Natural killer cell (primary cell): Measurements from ENCODE around the gene SHISAL1. TPM values are rescaled to one million over a fixed set of nuclear protein-coding genes. Genes with fewer than 3 reads are reported as not detected.

Experiments used
- ATAC-seq, 3 donors: fragments of 150-1000 bp in 2 of 3; fragments of 200-7000 bp in 1 of 3; cut with Tn5 transposase; 1 replicate in 1 of 3; 2 replicates in 2 of 3; pipeline ENCODE4 v1.10.0; 2021; ENCODE audit warnings: mild to moderate bottlenecking in 2 of 3, moderate library complexity in 2 of 3
- DNase-seq, 2 donors: peaks; one replicate each; pipeline versions ENCODE4 v3.0.0 to v3.0.0-alpha.2; 2013 to 2021; ENCODE audit warnings: mixed read lengths in 1 of 2
- H3K27ac ChIP-seq: one replicate; pipeline ENCODE4 v1.5.1; 2013; ENCODE audit warnings: mild to moderate bottlenecking, low read length
- H3K27me3 ChIP-seq: one replicate; pipeline ENCODE4 v1.6.1; 2013; ENCODE audit warnings: low read length; ENCODE audit not compliant: control insufficient read depth, insufficient read depth
- H3K36me3 ChIP-seq: one replicate; pipeline ENCODE4 v1.6.1; 2013; ENCODE audit warnings: low read length; ENCODE audit not compliant: control insufficient read depth, insufficient read depth
- H3K4me1 ChIP-seq: one replicate; pipeline ENCODE4 v1.6.1; 2013; ENCODE audit warnings: low read length; ENCODE audit not compliant: control insufficient read depth, insufficient read depth
- H3K4me3 ChIP-seq: one replicate; pipeline ENCODE4 v1.5.1; 2013; ENCODE audit warnings: low read length
- H3K9me3 ChIP-seq: one replicate; pipeline ENCODE4 v1.6.1; 2013; ENCODE audit warnings: low read length; ENCODE audit not compliant: control insufficient read depth, insufficient read depth
- H3K27ac Mint-ChIP-seq, 2 donors: one replicate each; pipeline ENCODE4 v1.8.0; 2022; ENCODE audit warnings: mild to moderate bottlenecking in 2 of 2, mixed read lengths in 2 of 2, moderate library complexity in 1 of 2
- H3K27me3 Mint-ChIP-seq, 2 donors: one replicate each; pipeline ENCODE4 v1.8.0; 2022; ENCODE audit warnings: low read depth in 2 of 2, mixed read lengths in 2 of 2
- H3K36me3 Mint-ChIP-seq: one replicate; pipeline ENCODE4 v1.8.0; 2022; ENCODE audit warnings: mixed read lengths
- H3K4me1 Mint-ChIP-seq, 2 donors: one replicate each; pipeline ENCODE4 v1.8.0; 2022; ENCODE audit warnings: mixed read lengths in 2 of 2
- H3K4me3 Mint-ChIP-seq: one replicate; pipeline ENCODE4 v1.8.0; 2022; ENCODE audit warnings: mild to moderate bottlenecking, moderate library complexity, mixed read lengths
- H3K9me3 Mint-ChIP-seq, 2 donors: one replicate each; pipeline ENCODE4 v1.8.0; 2022; ENCODE audit warnings: mixed read lengths in 2 of 2
- WGBS: methylation state at CpG from one replicate; pipeline ENCODE4 v1.1.7; 2013; ENCODE audit warnings: missing lambda C conversion rate; ENCODE audit not compliant: insufficient coverage; 5-methylcytosine and 5-hydroxymethylcytosine counted together
- intact Hi-C: fragments of 100-400 bp; cut with micrococcal nuclease; formaldehyde crosslinking; loops from one replicate; pipeline ENCODE4 v1.14.2; 2022
- total RNA-seq, 4 donors: library from RNA; stranded (reverse); fragments of 120-200 nt in 1 of 4; gene quantifications; one replicate each; pipeline versions ENCODE4 v1.2.3 to v1.2.4, GENCODE V29; 2013 to 2022
- TF ChIP-seq, protein P1 (sequence below): fragments of 200-600 bp; IDR thresholded peaks from one replicate; pipeline ENCODE4 v1.8.0; 2022; ENCODE audit warnings: antibody characterized with exemption

The SHISAL1 gene
- total RNA-seq, 3 donors from 2014 or later (not counting 1 experiment from before 2014, with no cell fraction given), result not detected

DNA sequence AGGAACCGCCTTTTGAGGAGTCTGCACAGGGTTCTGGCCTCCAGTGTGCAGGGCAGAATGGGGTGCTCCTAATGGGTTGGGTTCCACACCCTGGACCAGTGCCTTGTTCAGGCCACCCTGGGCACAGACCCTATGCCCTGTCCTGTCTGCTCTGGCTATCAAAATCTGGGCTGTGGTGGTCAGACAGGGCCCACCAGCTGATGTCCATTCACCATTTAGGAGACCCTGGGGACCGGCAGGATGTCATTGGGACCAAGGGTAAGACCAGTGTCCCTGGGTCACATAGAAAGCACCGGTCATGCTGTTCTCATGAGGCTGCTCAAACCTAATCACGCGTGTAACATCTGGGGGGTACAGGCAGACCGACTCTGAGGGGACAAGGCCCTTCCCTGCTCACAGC, 94.7 kb downstream of the SHISAL1 start:
- no peak overlapping the region for H3K4me3 Mint-ChIP-seq
- Histone ChIP-seq H3K27me3 (no peaks in the 10 kb centered on the region), H3K9me3 (no peaks in the 10 kb centered on the region), H3K36me3 (no peaks in the 10 kb centered on the region), H3K27ac (no peak overlapping the region), H3K4me1 (no peaks in the 10 kb centered on the region), H3K4me3 (no peak overlapping the region)
- intact Hi-C loops, result no loop called here
- no peaks in the 10 kb centered on the region for H3K9me3 Mint-ChIP-seq
- H3K27ac Mint-ChIP-seq, result no peak overlapping the region
- TF ChIP-seq, protein P1, sequence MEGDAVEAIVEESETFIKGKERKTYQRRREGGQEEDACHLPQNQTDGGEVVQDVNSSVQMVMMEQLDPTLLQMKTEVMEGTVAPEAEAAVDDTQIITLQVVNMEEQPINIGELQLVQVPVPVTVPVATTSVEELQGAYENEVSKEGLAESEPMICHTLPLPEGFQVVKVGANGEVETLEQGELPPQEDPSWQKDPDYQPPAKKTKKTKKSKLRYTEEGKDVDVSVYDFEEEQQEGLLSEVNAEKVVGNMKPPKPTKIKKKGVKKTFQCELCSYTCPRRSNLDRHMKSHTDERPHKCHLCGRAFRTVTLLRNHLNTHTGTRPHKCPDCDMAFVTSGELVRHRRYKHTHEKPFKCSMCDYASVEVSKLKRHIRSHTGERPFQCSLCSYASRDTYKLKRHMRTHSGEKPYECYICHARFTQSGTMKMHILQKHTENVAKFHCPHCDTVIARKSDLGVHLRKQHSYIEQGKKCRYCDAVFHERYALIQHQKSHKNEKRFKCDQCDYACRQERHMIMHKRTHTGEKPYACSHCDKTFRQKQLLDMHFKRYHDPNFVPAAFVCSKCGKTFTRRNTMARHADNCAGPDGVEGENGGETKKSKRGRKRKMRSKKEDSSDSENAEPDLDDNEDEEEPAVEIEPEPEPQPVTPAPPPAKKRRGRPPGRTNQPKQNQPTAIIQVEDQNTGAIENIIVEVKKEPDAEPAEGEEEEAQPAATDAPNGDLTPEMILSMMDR, result no peak
- ATAC-seq, result no peak
- WGBS, result 84% methylated on average over 6 of the region's 6 CpGs
- no peak for DNase-seq
- no peaks in the 10 kb centered on the region for H3K4me1 Mint-ChIP-seq
- no peaks in the 10 kb centered on the region for H3K27me3 Mint-ChIP-seq
- no peaks in the 10 kb centered on the region for H3K36me3 Mint-ChIP-seq

DNA sequence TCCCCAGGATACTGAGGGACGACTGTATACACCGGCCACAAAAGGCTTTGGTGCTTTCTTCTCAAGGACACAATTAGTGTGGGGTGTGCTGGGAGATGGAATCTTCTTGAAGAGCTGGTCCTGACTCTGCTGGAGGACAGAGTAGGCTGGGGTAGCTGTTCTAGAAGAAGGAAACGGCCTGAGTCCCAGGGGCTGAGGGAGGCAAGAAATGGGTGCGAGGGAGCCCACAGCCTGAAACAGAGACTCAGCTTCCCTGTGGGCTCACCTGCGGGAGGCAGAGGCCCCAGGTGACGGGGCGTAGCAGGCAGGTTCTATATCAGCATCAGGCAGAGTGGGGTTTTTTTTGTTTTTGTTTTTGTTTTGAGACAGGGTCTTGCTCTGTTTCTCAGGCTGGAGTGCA, 95.4 kb downstream of the SHISAL1 start:
- H3K27me3 ChIP-seq, result no peaks in the 10 kb centered on the region
- H3K4me3 Mint-ChIP-seq, result no peak overlapping the region
- H3K9me3 Mint-ChIP-seq, result no peaks in the 10 kb centered on the region
- no peak overlapping the region for H3K27ac ChIP-seq
- intact Hi-C loops, result no loop called here
- H3K27ac Mint-ChIP-seq, result no peak overlapping the region
- H3K9me3 ChIP-seq, result no peaks in the 10 kb centered on the region
- H3K4me3 ChIP-seq, result no peak overlapping the region
- no peaks in the 10 kb centered on the region for H3K4me1 ChIP-seq
- no peaks in the 10 kb centered on the region for H3K36me3 ChIP-seq
- H3K27me3 Mint-ChIP-seq, result no peaks in the 10 kb centered on the region
- no peak for DNase-seq
- WGBS, result 95% methylated on average over 7 of the region's 7 CpGs
- no peaks in the 10 kb centered on the region for H3K36me3 Mint-ChIP-seq
- no peak for ATAC-seq
- TF ChIP-seq, protein P1, result no peak
- no peaks in the 10 kb centered on the region for H3K4me1 Mint-ChIP-seq

DNA sequence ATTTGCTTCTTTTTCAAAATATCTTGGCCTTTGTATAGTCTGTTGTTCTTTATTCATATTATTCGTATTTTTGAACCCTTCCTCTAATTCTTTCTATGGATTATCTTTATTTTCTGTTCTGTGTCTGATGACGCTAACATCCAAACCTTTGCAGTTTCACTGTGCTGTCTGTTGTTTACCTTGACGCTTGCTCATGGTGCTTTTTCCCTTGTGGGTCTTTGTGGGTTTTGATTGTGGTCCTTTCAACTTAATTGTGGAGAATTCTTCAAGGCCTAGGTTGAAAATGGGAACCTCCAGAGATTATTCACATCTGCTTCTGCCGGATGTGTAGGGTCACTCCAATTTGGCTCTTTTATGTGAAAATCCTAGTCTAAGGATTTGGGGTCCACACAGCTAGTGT, 97.5 kb downstream of the SHISAL1 start:
- intact Hi-C loops, result no loop called here
- no peak overlapping the region for H3K27ac Mint-ChIP-seq
- no peaks in the 10 kb centered on the region for H3K9me3 ChIP-seq
- TF ChIP-seq, protein P1, result no peak
- no peaks in the 10 kb centered on the region for H3K9me3 Mint-ChIP-seq
- H3K27me3 ChIP-seq, result no peaks in the 10 kb centered on the region
- ATAC-seq (no peak), DNase-seq (no peak)
- no peak overlapping the region for H3K4me3 ChIP-seq
- H3K27ac ChIP-seq, result no peak overlapping the region
- H3K36me3 Mint-ChIP-seq, result no peaks in the 10 kb centered on the region
- H3K4me1 ChIP-seq, result no peaks in the 10 kb centered on the region
- no peaks in the 10 kb centered on the region for H3K36me3 ChIP-seq
- no peak overlapping the region for H3K4me3 Mint-ChIP-seq
- WGBS, result 76% methylated on average over 3 of the region's 4 CpGs
- peaks cover 7 to 12% of the 10 kb centered on the region in 2 donors for H3K4me1 Mint-ChIP-seq
- H3K27me3 Mint-ChIP-seq, result no peaks in the 10 kb centered on the region

DNA sequence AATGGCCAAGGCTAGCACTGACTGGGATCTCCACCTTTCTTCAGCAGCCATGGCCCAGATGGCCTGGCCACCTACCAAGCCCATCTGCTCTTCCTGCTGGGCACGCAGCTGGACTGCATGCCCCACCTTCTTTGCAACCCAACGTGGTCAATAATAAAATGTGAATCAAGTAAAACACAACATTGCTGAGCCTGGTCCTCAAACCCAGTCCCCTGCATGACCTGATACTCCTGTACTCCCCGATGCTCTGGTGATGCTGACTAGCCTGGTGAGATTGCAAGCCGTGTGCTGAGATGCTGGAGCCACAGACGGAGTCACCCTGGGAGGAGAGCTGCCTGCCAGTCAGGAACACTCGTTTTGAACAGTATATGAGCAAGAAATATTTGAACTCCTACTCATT, 98.0 kb downstream of the SHISAL1 start:
- Histone ChIP-seq H3K4me3 (no peak overlapping the region), H3K27ac (no peak overlapping the region), H3K36me3 (no peaks in the 10 kb centered on the region), H3K27me3 (no peaks in the 10 kb centered on the region), H3K9me3 (no peaks in the 10 kb centered on the region), H3K4me1 (no peaks in the 10 kb centered on the region)
- Mint-ChIP-seq H3K36me3 (peaks cover 4% of the 10 kb centered on the region), H3K9me3 (peaks cover under 1% of the 10 kb centered on the region in 2 donors), H3K4me1 (peaks cover 12 to 17% of the 10 kb centered on the region in 2 donors), H3K27ac (no peak overlapping the region), H3K27me3 (no peaks in the 10 kb centered on the region), H3K4me3 (no peak overlapping the region)
- intact Hi-C loops, result no loop called here
- TF ChIP-seq, protein P1, result no peak
- ATAC-seq, result no peak
- WGBS, result 91% methylated on average over 6 of the region's 6 CpGs
- no peak for DNase-seq
